SK-N-SH treated with all-trans-retinoic acid at 6 μM for 48 hours (cell line): ENCODE results near the gene A3GALT2.

Experiments used
- ATAC-seq: fragments of 200-7000 bp; cut with Tn5 transposase; 3 replicates; pipeline ENCODE4 v1.9.1; 2020; ENCODE audit warnings: mild to moderate bottlenecking, moderate library complexity
- ARNTL ChIP-seq: fragments of 450-650 bp; formaldehyde crosslinking; IDR thresholded peaks from 2 replicates; pipeline ENCODE4 v1.5.0; 2020; ENCODE audit warnings: low read depth, mild to moderate bottlenecking, moderate library complexity, borderline replicate concordance
- BACH2 ChIP-seq: fragments of 250-450 bp; sonication (Bioruptor Pico); IDR thresholded peaks from 2 replicates; pipeline ENCODE4 v1.9.0; 2021; ENCODE audit warnings: mild to moderate bottlenecking, borderline replicate concordance
- CREB5 ChIP-seq: fragments of 250-450 bp; sonication (Bioruptor Pico); IDR thresholded peaks from 2 replicates; pipeline ENCODE4 v1.5.1; 2020; ENCODE audit warnings: low read depth, mild to moderate bottlenecking, moderate library complexity
- CSDC2 ChIP-seq: fragments of 250-450 bp; sonication (Bioruptor Pico); IDR thresholded peaks from 2 replicates; pipeline ENCODE4 v1.5.0; 2020; ENCODE audit warnings: mild to moderate bottlenecking, moderate library complexity
- CSRNP3 ChIP-seq: fragments of 250-450 bp; sonication (Bioruptor Pico); IDR thresholded peaks from 2 replicates; pipeline ENCODE4 v1.5.1; 2021; ENCODE audit warnings: mild to moderate bottlenecking, moderate library complexity
- ESRRG ChIP-seq: fragments of 250-450 bp; sonication (Bioruptor Pico); IDR thresholded peaks from 2 replicates; pipeline ENCODE4 v1.6.1; 2021; ENCODE audit warnings: mild to moderate bottlenecking
- GLIS3 ChIP-seq: fragments of 250-450 bp; sonication (Bioruptor Pico); IDR thresholded peaks from 2 replicates; pipeline ENCODE4 v1.5.0; 2020; ENCODE audit warnings: mild to moderate bottlenecking, moderate library complexity
- ISL1 ChIP-seq: fragments of 250-450 bp; sonication (Bioruptor Pico); IDR thresholded peaks from 2 replicates; pipeline ENCODE4 v2.1.2; 2022; ENCODE audit warnings: mild to moderate bottlenecking, moderate library complexity
- OSR1 ChIP-seq: fragments of 250-450 bp; sonication (Bioruptor Pico); IDR thresholded peaks from 2 replicates; pipeline ENCODE4 v1.8.0; 2022; ENCODE audit warnings: moderate library complexity, mild to moderate bottlenecking, inconsistent platforms
- PPARA ChIP-seq: fragments of 250-450 bp; sonication (Bioruptor Pico); IDR thresholded peaks from 2 replicates; pipeline ENCODE4 v1.5.0; 2020; ENCODE audit warnings: mild to moderate bottlenecking, borderline replicate concordance
- RARB ChIP-seq: fragments of 250-450 bp; sonication (Bioruptor Pico); IDR thresholded peaks from 2 replicates; pipeline ENCODE4 v1.8.0; 2021; ENCODE audit warnings: mild to moderate bottlenecking, moderate library complexity
- SNAI2 ChIP-seq: fragments of 250-450 bp; sonication (Bioruptor Pico); IDR thresholded peaks from 2 replicates; pipeline ENCODE4 v1.5.0; 2020; ENCODE audit warnings: mild to moderate bottlenecking, moderate library complexity
- TCF4 ChIP-seq: fragments of 250-450 bp; sonication (Bioruptor Pico); IDR thresholded peaks from 2 replicates; pipeline ENCODE4 v1.8.0; 2021; ENCODE audit warnings: mild to moderate bottlenecking, moderate library complexity, borderline replicate concordance
- TOX ChIP-seq: fragments of 250-450 bp; sonication (Bioruptor Pico); IDR thresholded peaks from 2 replicates; pipeline ENCODE4 v1.8.0; 2021; ENCODE audit warnings: mild to moderate bottlenecking, moderate library complexity, borderline replicate concordance
- TSHZ2 ChIP-seq: fragments of 250-450 bp; sonication (Bioruptor Pico); IDR thresholded peaks from 2 replicates; pipeline ENCODE4 v1.5.0; 2020; ENCODE audit warnings: mild to moderate bottlenecking, moderate library complexity
- ZC3H10 ChIP-seq: fragments of 250-450 bp; sonication (Bioruptor Pico); IDR thresholded peaks from 2 replicates; pipeline ENCODE4 v1.5.1; 2021; ENCODE audit warnings: mild to moderate bottlenecking, moderate library complexity
- ZFP30 ChIP-seq: fragments of 450-650 bp; formaldehyde crosslinking; IDR thresholded peaks from 2 replicates; pipeline ENCODE4 v1.5.0; 2022; ENCODE audit warnings: mild to moderate bottlenecking, moderate library complexity
- ZNF565 ChIP-seq: fragments of 450-650 bp; formaldehyde crosslinking; conservative IDR thresholded peaks from 2 replicates; pipeline ENCODE4 v1.5.0; 2020; ENCODE audit warnings: low read depth, mild to moderate bottlenecking, moderate library complexity
- ZNF8 ChIP-seq: fragments of 450-650 bp; formaldehyde crosslinking; IDR thresholded peaks from 2 replicates; pipeline ENCODE4 v1.5.0; 2020; ENCODE audit warnings: mild to moderate bottlenecking, moderate library complexity
- TF ChIP-seq, protein P1 (sequence below): fragments of 250-450 bp; sonication (Bioruptor Pico); IDR thresholded peaks from 2 replicates; pipeline ENCODE4 v1.8.0; 2021; ENCODE audit warnings: low read depth, mild to moderate bottlenecking, moderate library complexity, borderline replicate concordance

The A3GALT2 gene

GRCh38 chr1:33305816-33306652, 14.9 kb downstream of the A3GALT2 start:
- no peak for TF ChIP-seq ARNTL (CRISPR knock-in tag)
- no peak for TF ChIP-seq ZFP30 (CRISPR knock-in tag)
- TF ChIP-seq ZNF565 (CRISPR knock-in tag): no peak
- no peak for TF ChIP-seq SNAI2 (CRISPR knock-in tag)
- TF ChIP-seq CSRNP3 (CRISPR knock-in tag): no peak
- no peak for TF ChIP-seq PPARA (CRISPR knock-in tag)
- TF ChIP-seq RARB (CRISPR knock-in tag): no peak
- TF ChIP-seq GLIS3 (CRISPR knock-in tag): no peak
- no peak for TF ChIP-seq OSR1 (CRISPR knock-in tag)
- ATAC-seq: no peak

DNA sequence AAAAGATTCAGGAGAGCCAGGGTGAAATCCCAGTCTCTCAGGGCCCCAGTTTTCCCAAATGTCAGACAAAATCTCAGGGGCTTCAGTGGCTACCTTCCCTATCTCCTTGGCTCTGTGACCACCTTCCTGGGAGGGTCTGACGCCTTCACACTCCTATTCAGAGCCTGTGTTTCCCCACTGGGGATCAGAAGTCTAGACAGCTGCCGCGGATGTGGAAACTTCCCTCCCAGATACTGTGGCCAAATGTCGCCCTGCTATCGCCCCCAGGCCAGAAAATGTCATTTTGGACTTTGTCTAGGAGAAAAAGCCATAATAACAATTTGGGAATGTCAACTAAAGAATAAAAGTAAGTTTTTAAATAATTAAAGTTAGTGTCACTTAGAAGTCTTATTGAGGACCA, 15.9 kb downstream of the A3GALT2 start:
- ATAC-seq: no peak
- TF ChIP-seq ARNTL (CRISPR knock-in tag) (no peak), ZC3H10 (no peak), TOX (CRISPR knock-in tag) (no peak), BACH2 (CRISPR knock-in tag) (no peak), ISL1 (no peak), CSDC2 (no peak), TSHZ2 (no peak), PPARA (CRISPR knock-in tag) (no peak), RARB (CRISPR knock-in tag) (no peak)
- TF ChIP-seq, protein P1, sequence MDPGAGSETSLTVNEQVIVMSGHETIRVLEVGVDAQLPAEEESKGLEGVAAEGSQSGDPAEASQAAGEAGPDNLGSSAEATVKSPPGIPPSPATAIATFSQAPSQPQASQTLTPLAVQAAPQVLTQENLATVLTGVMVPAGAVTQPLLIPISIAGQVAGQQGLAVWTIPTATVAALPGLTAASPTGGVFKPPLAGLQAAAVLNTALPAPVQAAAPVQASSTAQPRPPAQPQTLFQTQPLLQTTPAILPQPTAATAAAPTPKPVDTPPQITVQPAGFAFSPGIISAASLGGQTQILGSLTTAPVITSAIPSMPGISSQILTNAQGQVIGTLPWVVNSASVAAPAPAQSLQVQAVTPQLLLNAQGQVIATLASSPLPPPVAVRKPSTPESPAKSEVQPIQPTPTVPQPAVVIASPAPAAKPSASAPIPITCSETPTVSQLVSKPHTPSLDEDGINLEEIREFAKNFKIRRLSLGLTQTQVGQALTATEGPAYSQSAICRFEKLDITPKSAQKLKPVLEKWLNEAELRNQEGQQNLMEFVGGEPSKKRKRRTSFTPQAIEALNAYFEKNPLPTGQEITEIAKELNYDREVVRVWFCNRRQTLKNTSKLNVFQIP (CRISPR knock-in tag): no peak

DNA sequence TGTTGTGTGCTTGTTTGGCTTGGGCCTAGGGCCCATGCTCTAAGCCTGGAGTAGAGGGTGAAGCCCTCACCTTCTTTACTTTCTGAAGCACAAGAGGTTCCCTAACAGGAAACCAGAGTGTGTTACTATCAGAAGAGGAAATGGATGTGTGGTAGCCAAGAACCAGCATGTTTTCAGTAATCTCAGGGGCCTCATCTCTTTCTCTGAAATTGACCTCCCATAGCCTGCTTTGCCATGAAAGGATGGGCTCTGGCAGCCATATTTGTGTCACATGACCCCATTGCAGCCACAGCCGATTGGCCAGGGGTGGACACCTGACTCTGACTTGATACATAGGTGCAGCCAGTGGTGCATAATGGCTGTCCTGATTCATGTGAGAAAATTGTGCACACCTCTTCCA, 18.6 kb downstream of the A3GALT2 start:
- no peak for ATAC-seq
- TF ChIP-seq ZNF565 (CRISPR knock-in tag) (no peak), CSRNP3 (CRISPR knock-in tag) (no peak), CSDC2 (no peak), ZNF8 (CRISPR knock-in tag) (no peak), BACH2 (CRISPR knock-in tag) (no peak), ARNTL (CRISPR knock-in tag) (no peak), ISL1 (no peak), CREB5 (CRISPR knock-in tag) (no peak), TOX (CRISPR knock-in tag) (no peak), ESRRG (CRISPR knock-in tag) (no peak), ZC3H10 (no peak), OSR1 (CRISPR knock-in tag) (no peak), GLIS3 (CRISPR knock-in tag) (no peak), TSHZ2 (no peak), TCF4 (CRISPR knock-in tag) (no peak), RARB (CRISPR knock-in tag) (no peak), PPARA (CRISPR knock-in tag) (no peak), SNAI2 (CRISPR knock-in tag) (no peak), ZFP30 (CRISPR knock-in tag) (no peak)
- TF ChIP-seq, protein P1 (CRISPR knock-in tag): no peak
